ENCODE measurements around the gene DIO3. TPM values are rescaled to one million over a fixed set of nuclear protein-coding genes. Genes with fewer than 3 reads are reported as not detected.

The DIO3 gene
- total RNA-seq, 1 experiment from 2014 or later, result 4.4 TPM

DNA sequence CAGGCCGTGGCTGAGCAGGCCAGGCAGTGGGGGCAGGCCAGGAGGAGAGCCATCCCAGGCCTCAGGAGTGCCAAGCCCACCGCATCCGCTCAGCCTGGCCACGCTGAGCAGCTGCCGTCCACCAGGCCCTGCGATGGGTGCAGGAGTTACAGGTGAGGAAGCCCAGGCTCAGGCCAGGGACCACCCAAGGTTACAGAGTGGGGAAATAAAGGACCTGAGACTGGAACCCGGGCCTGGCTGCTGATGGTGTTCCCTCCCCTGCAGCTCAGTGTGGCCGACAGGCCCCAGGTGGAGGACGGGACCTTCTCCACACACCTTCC is 49.0 kb upstream of the DIO3 start:
- CTCF ChIA-PET, result no interaction called here
- TF ChIP-seq POLR2AphosphoS5 (IDR thresholded peaks at IDR 0.05; ENCODE audit: low read depth, low read length), result no peak
- TF ChIP-seq, protein P1, sequence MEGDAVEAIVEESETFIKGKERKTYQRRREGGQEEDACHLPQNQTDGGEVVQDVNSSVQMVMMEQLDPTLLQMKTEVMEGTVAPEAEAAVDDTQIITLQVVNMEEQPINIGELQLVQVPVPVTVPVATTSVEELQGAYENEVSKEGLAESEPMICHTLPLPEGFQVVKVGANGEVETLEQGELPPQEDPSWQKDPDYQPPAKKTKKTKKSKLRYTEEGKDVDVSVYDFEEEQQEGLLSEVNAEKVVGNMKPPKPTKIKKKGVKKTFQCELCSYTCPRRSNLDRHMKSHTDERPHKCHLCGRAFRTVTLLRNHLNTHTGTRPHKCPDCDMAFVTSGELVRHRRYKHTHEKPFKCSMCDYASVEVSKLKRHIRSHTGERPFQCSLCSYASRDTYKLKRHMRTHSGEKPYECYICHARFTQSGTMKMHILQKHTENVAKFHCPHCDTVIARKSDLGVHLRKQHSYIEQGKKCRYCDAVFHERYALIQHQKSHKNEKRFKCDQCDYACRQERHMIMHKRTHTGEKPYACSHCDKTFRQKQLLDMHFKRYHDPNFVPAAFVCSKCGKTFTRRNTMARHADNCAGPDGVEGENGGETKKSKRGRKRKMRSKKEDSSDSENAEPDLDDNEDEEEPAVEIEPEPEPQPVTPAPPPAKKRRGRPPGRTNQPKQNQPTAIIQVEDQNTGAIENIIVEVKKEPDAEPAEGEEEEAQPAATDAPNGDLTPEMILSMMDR (IDR thresholded peaks at IDR 0.05), result no peak
- TF ChIP-seq TCF7L2 (IDR thresholded peaks at IDR 0.05; ENCODE audit: low read depth, low read length), result no peak
- TF ChIP-seq SIN3A (IDR thresholded peaks at IDR 0.05; ENCODE audit: borderline replicate concordance, insufficient read depth, low read depth, low read length), result no peak
- TF ChIP-seq, protein P2, sequence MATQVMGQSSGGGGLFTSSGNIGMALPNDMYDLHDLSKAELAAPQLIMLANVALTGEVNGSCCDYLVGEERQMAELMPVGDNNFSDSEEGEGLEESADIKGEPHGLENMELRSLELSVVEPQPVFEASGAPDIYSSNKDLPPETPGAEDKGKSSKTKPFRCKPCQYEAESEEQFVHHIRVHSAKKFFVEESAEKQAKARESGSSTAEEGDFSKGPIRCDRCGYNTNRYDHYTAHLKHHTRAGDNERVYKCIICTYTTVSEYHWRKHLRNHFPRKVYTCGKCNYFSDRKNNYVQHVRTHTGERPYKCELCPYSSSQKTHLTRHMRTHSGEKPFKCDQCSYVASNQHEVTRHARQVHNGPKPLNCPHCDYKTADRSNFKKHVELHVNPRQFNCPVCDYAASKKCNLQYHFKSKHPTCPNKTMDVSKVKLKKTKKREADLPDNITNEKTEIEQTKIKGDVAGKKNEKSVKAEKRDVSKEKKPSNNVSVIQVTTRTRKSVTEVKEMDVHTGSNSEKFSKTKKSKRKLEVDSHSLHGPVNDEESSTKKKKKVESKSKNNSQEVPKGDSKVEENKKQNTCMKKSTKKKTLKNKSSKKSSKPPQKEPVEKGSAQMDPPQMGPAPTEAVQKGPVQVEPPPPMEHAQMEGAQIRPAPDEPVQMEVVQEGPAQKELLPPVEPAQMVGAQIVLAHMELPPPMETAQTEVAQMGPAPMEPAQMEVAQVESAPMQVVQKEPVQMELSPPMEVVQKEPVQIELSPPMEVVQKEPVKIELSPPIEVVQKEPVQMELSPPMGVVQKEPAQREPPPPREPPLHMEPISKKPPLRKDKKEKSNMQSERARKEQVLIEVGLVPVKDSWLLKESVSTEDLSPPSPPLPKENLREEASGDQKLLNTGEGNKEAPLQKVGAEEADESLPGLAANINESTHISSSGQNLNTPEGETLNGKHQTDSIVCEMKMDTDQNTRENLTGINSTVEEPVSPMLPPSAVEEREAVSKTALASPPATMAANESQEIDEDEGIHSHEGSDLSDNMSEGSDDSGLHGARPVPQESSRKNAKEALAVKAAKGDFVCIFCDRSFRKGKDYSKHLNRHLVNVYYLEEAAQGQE (IDR thresholded peaks at IDR 0.05; ENCODE audit: insufficient read depth in 1 of 2, low read depth in 2 of 2, low read length in 1 of 2), result no peak
- Histone ChIP-seq H3K4me3 (ENCODE audit: low read depth in 2 of 2, low read length in 2 of 2) (no peak overlapping the region), H3K4me1 (ENCODE audit: control insufficient read depth, insufficient read depth, low read length) (no peaks in the 10 kb centered on the region), H3K36me3 (ENCODE audit: control insufficient read depth, insufficient read depth, low read length) (no peaks in the 10 kb centered on the region), H3K9me3 (ENCODE audit: control insufficient read depth, insufficient read depth, low read depth, low read length) (no peaks in the 10 kb centered on the region), H3K27me3 (ENCODE audit: control insufficient read depth, insufficient read depth, low read length) (no peaks in the 10 kb centered on the region), H3K27ac (ENCODE audit: low read length) (no peak overlapping the region)
- in situ Hi-C loops (cut with HindIII; ENCODE audit: low pct_unique_long_range_greater_than_20kb, low sequenced_read_pairs), result no loop called here
- DNase-seq (ENCODE audit: low read depth, low spot score) (no peak), ATAC-seq (no peak)
- POLR2A ChIA-PET, result no interaction called here
- intact Hi-C loops (cut with micrococcal nuclease; ENCODE audit: unreplicated experiment), result no loop called here
- BruUV-seq (replicated peaks), result no TSS peak

DNA sequence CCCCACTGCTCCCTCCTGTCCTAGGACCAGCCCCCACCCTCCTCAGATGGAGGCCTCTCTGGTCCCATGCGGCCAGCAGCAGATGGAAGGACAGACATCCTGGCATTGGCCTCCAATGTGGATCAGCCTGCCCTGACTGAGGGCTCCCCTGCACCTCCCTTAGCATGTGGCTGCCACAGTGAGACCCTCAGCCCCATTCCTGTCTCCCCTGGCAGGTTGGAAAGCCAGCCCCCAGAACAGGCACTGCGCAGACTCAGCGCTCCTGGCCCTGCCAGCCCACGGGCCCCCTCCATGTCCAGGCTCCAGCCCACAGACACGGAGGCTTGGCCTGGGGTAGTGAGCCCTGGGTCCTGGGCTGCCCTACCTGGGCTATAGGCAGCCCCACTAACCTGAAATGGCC is 47.2 kb upstream of the DIO3 start:
- ATAC-seq (no peak), DNase-seq (ENCODE audit: low read depth, low spot score) (no peak)
- TF ChIP-seq, protein P2 (IDR thresholded peaks at IDR 0.05; ENCODE audit: insufficient read depth in 1 of 2, low read depth in 2 of 2, low read length in 1 of 2), result no peak
- TF ChIP-seq SIN3A (IDR thresholded peaks at IDR 0.05; ENCODE audit: borderline replicate concordance, insufficient read depth, low read depth, low read length) (no peak), TCF7L2 (IDR thresholded peaks at IDR 0.05; ENCODE audit: low read depth, low read length) (no peak), POLR2AphosphoS5 (IDR thresholded peaks at IDR 0.05; ENCODE audit: low read depth, low read length) (no peak)
- TF ChIP-seq, protein P1 (IDR thresholded peaks at IDR 0.05), result no peak
- no peaks in the 10 kb centered on the region for H3K4me1 ChIP-seq (ENCODE audit: control insufficient read depth, insufficient read depth, low read length)
- ChIA-PET CTCF (no interaction called here), POLR2A (no interaction called here)
- no peaks in the 10 kb centered on the region for H3K36me3 ChIP-seq (ENCODE audit: control insufficient read depth, insufficient read depth, low read length)
- BruUV-seq (replicated peaks), result no TSS peak
- H3K27me3 ChIP-seq (ENCODE audit: control insufficient read depth, insufficient read depth, low read length), result no peaks in the 10 kb centered on the region
- no peaks in the 10 kb centered on the region for H3K9me3 ChIP-seq (ENCODE audit: control insufficient read depth, insufficient read depth, low read depth, low read length)
- intact Hi-C loops (cut with micrococcal nuclease; ENCODE audit: unreplicated experiment), result no loop called here
- in situ Hi-C loops (cut with HindIII; ENCODE audit: low pct_unique_long_range_greater_than_20kb, low sequenced_read_pairs), result no loop called here
- H3K4me3 ChIP-seq (ENCODE audit: low read depth in 2 of 2, low read length in 2 of 2), result no peak overlapping the region
- H3K27ac ChIP-seq (ENCODE audit: low read length), result no peak overlapping the region
